Raji (cell line): ENCODE measurements around the gene BPIFA1.

ENCODE experiments used
- POLR2A ChIP-seq: IDR thresholded peaks from 2 replicates; pipeline ENCODE4 v1.6.1; 2011; ENCODE audit warnings: low read depth, low read length, control low read depth; ENCODE audit not compliant: insufficient read depth

The BPIFA1 gene

GRCh38 chr20:33235696-33236095, at the start of gene BPIFA1:
Gene BPIFA1 (plus strand): TSS chr20:33235996. CDS start chr20:33237712, 1,716 bp downstream.
- no peak for TF ChIP-seq POLR2A

- no peak for TF ChIP-seq POLR2A
Measured at GRCh38 chr20:33187491-33187890, 48.3 kb upstream of the BPIFA1 start.

GRCh38 chr20:33188421-33188820, 47.4 kb upstream of the BPIFA1 start:
- no peak for TF ChIP-seq POLR2A

- TF ChIP-seq POLR2A = no peak
Measured at GRCh38 chr20:33191484-33191883, 44.3 kb upstream of the BPIFA1 start.

GRCh38 chr20:33191955-33192354, 43.8 kb upstream of the BPIFA1 start:
- TF ChIP-seq POLR2A = no peak

GRCh38 chr20:33192912-33193501, 42.8 kb upstream of the BPIFA1 start:
- no peak for TF ChIP-seq POLR2A

- TF ChIP-seq POLR2A = no peak
Measured at GRCh38 chr20:33199026-33199425, 36.8 kb upstream of the BPIFA1 start.

GRCh38 chr20:33202451-33202850, 33.3 kb upstream of the BPIFA1 start:
- no peak for TF ChIP-seq POLR2A

GRCh38 chr20:33203444-33203843, 32.4 kb upstream of the BPIFA1 start:
- no peak for TF ChIP-seq POLR2A

GRCh38 chr20:33209789-33210188, 26.0 kb upstream of the BPIFA1 start:
- no peak for TF ChIP-seq POLR2A

- no peak for TF ChIP-seq POLR2A
Measured at GRCh38 chr20:33210371-33210770, 25.4 kb upstream of the BPIFA1 start.

GRCh38 chr20:33211817-33212424, 23.9 kb upstream of the BPIFA1 start:
- no peak for TF ChIP-seq POLR2A

- TF ChIP-seq POLR2A = no peak
Measured at GRCh38 chr20:33217052-33217451, 18.7 kb upstream of the BPIFA1 start, which contains the start of gene BPIFA3. Gene BPIFA3 (plus strand): TSS chr20:33217352. CDS start chr20:33217537, 185 bp downstream.

GRCh38 chr20:33224399-33224798, 11.4 kb upstream of the BPIFA1 start:
- no peak for TF ChIP-seq POLR2A

- TF ChIP-seq POLR2A = no peak
Measured at GRCh38 chr20:33229843-33230242, 6.0 kb upstream of the BPIFA1 start.

GRCh38 chr20:33231237-33231636, 4.6 kb upstream of the BPIFA1 start:
- TF ChIP-seq POLR2A = no peak
